ENCODE results near the gene PPM1F. TPM values are rescaled to one million over a fixed set of nuclear protein-coding genes. Genes with fewer than 3 reads are reported as not detected.

The PPM1F gene
- total RNA-seq, 1 experiment from 2014 or later: 19.7 TPM

GRCh38 chr22:21970037-21970799 lies 17.6 kb upstream of the PPM1F start:
- DNase-seq: no peak
- H3K27me3 ChIP-seq (ENCODE audit: control insufficient read depth, insufficient read depth, low read length): no peaks in the 10 kb centered on the region
- peaks cover 49% of the 10 kb centered on the region for H3K36me3 ChIP-seq (replicated peaks; ENCODE audit: control insufficient read depth, insufficient read depth, low read length)

GRCh38 chr22:21968452-21969129 lies 15.9 kb upstream of the PPM1F start:
- H3K27me3 ChIP-seq (ENCODE audit: control insufficient read depth, insufficient read depth, low read length): no peaks in the 10 kb centered on the region
- H3K4me3 ChIP-seq (ENCODE audit: insufficient read depth, low read depth, low read length): no peak overlapping the region
- H3K36me3 ChIP-seq (replicated peaks; ENCODE audit: control insufficient read depth, insufficient read depth, low read length): peaks cover 59% of the 10 kb centered on the region
- DNase-seq: no peak

More at GRCh38 chr22:21970037-21970799, 17.6 kb upstream of the PPM1F start:
- no peak overlapping the region for H3K4me3 ChIP-seq (ENCODE audit: insufficient read depth, low read depth, low read length)

GRCh38 chr22:21967693-21968271 lies 15.1 kb upstream of the PPM1F start:
- no peaks in the 10 kb centered on the region for H3K27me3 ChIP-seq (ENCODE audit: control insufficient read depth, insufficient read depth, low read length)
- peaks cover 63% of the 10 kb centered on the region for H3K36me3 ChIP-seq (replicated peaks; ENCODE audit: control insufficient read depth, insufficient read depth, low read length)
- no peak overlapping the region for H3K4me3 ChIP-seq (ENCODE audit: insufficient read depth, low read depth, low read length)
- no peak for DNase-seq

GRCh38 chr22:21966643-21967516 lies 14.2 kb upstream of the PPM1F start:
- peaks cover 61% of the 10 kb centered on the region for H3K36me3 ChIP-seq (replicated peaks; ENCODE audit: control insufficient read depth, insufficient read depth, low read length)
- no peak for DNase-seq
- H3K27me3 ChIP-seq (ENCODE audit: control insufficient read depth, insufficient read depth, low read length): no peaks in the 10 kb centered on the region
- no peak overlapping the region for H3K4me3 ChIP-seq (ENCODE audit: insufficient read depth, low read depth, low read length)

GRCh38 chr22:21965762-21966288 lies 13.2 kb upstream of the PPM1F start:
- H3K27me3 ChIP-seq (ENCODE audit: control insufficient read depth, insufficient read depth, low read length): no peaks in the 10 kb centered on the region
- no peak for DNase-seq
- peaks cover 56% of the 10 kb centered on the region for H3K36me3 ChIP-seq (replicated peaks; ENCODE audit: control insufficient read depth, insufficient read depth, low read length)
- no peak overlapping the region for H3K4me3 ChIP-seq (ENCODE audit: insufficient read depth, low read depth, low read length)

- no peak for DNase-seq
- H3K4me3 ChIP-seq (ENCODE audit: insufficient read depth, low read depth, low read length): no peak overlapping the region
- no peaks in the 10 kb centered on the region for H3K27me3 ChIP-seq (ENCODE audit: control insufficient read depth, insufficient read depth, low read length)
- peaks cover 55% of the 10 kb centered on the region for H3K36me3 ChIP-seq (replicated peaks; ENCODE audit: control insufficient read depth, insufficient read depth, low read length)
Measured at GRCh38 chr22:21964918-21965484, 12.4 kb upstream of the PPM1F start.

- Histone ChIP-seq H3K27me3 (ENCODE audit: control insufficient read depth, insufficient read depth, low read length) (no peaks in the 10 kb centered on the region), H3K4me3 (ENCODE audit: insufficient read depth, low read depth, low read length) (no peak overlapping the region), H3K36me3 (replicated peaks; ENCODE audit: control insufficient read depth, insufficient read depth, low read length) (peaks cover 58% of the 10 kb centered on the region)
- no peak for DNase-seq
Measured at GRCh38 chr22:21964234-21964633, 11.6 kb upstream of the PPM1F start.

- Histone ChIP-seq H3K27me3 (ENCODE audit: control insufficient read depth, insufficient read depth, low read length) (no peaks in the 10 kb centered on the region), H3K36me3 (replicated peaks; ENCODE audit: control insufficient read depth, insufficient read depth, low read length) (peaks cover 59% of the 10 kb centered on the region), H3K4me3 (ENCODE audit: insufficient read depth, low read depth, low read length) (no peak overlapping the region)
- no peak for DNase-seq
Measured at GRCh38 chr22:21963790-21964211, 11.2 kb upstream of the PPM1F start.

GRCh38 chr22:21963286-21963685 lies 10.6 kb upstream of the PPM1F start:
- H3K27me3 ChIP-seq (ENCODE audit: control insufficient read depth, insufficient read depth, low read length): no peaks in the 10 kb centered on the region
- H3K4me3 ChIP-seq (ENCODE audit: insufficient read depth, low read depth, low read length): no peak overlapping the region
- H3K36me3 ChIP-seq (replicated peaks; ENCODE audit: control insufficient read depth, insufficient read depth, low read length): peaks cover 56% of the 10 kb centered on the region
- no peak for DNase-seq

- no peak for DNase-seq
- H3K36me3 ChIP-seq (replicated peaks; ENCODE audit: control insufficient read depth, insufficient read depth, low read length): peaks cover 50% of the 10 kb centered on the region
- no peak overlapping the region for H3K4me3 ChIP-seq (ENCODE audit: insufficient read depth, low read depth, low read length)
- H3K27me3 ChIP-seq (ENCODE audit: control insufficient read depth, insufficient read depth, low read length): no peaks in the 10 kb centered on the region
Measured at GRCh38 chr22:21962655-21962949, 10.0 kb upstream of the PPM1F start.

GRCh38 chr22:21961886-21962654 lies 9.4 kb upstream of the PPM1F start:
- Histone ChIP-seq H3K36me3 (replicated peaks; ENCODE audit: control insufficient read depth, insufficient read depth, low read length) (peaks cover 46% of the 10 kb centered on the region), H3K4me3 (ENCODE audit: insufficient read depth, low read depth, low read length) (no peak overlapping the region), H3K27me3 (ENCODE audit: control insufficient read depth, insufficient read depth, low read length) (no peaks in the 10 kb centered on the region)
- DNase-seq: no peak

GRCh38 chr22:21961127-21961867 lies 8.6 kb upstream of the PPM1F start:
- DNase-seq: no peak
- Histone ChIP-seq H3K4me3 (ENCODE audit: insufficient read depth, low read depth, low read length) (no peak overlapping the region), H3K36me3 (replicated peaks; ENCODE audit: control insufficient read depth, insufficient read depth, low read length) (peaks cover 39% of the 10 kb centered on the region), H3K27me3 (ENCODE audit: control insufficient read depth, insufficient read depth, low read length) (no peaks in the 10 kb centered on the region)
